ENCODE measurements around the gene AVEN.

DNA sequence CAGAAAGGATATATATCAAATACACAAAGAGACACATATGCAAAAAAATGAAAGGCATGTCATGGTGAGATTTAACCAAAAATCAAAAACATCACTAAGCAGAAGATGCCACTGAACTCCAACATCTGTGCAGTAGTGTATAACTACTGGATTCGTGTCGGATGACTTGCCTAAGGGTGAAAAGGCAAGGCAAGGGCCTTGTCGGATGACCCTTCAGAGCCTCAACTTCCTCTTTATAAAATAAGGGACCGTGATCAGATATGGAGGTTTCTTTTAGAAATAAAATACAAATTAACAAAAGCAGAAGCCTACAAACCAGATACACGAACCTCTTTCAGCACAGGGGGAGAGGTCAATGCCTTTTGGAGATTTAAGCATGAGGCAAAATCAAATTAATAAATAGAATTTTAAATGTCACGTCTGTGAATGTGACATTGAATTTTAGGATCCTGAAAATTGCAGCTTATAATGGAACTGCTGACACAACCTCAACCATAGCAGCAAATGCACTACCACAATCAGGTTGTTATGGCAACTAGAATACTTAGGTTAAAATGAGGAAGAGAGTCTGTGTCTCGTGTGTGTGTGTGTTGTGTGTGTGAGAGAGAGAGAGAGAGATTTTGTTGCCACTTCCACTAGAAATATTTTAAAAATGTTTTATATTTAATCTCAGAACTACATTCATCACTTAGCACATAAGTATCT lies 79.0 kb downstream of the AVEN start:
- TF ChIP-seq, protein P1, sequence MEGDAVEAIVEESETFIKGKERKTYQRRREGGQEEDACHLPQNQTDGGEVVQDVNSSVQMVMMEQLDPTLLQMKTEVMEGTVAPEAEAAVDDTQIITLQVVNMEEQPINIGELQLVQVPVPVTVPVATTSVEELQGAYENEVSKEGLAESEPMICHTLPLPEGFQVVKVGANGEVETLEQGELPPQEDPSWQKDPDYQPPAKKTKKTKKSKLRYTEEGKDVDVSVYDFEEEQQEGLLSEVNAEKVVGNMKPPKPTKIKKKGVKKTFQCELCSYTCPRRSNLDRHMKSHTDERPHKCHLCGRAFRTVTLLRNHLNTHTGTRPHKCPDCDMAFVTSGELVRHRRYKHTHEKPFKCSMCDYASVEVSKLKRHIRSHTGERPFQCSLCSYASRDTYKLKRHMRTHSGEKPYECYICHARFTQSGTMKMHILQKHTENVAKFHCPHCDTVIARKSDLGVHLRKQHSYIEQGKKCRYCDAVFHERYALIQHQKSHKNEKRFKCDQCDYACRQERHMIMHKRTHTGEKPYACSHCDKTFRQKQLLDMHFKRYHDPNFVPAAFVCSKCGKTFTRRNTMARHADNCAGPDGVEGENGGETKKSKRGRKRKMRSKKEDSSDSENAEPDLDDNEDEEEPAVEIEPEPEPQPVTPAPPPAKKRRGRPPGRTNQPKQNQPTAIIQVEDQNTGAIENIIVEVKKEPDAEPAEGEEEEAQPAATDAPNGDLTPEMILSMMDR (IDR thresholded peaks at IDR 0.05; ENCODE audit: low read length) = no peak
- no peak for TF ChIP-seq EZH2 (IDR thresholded peaks at IDR 0.05; ENCODE audit: borderline replicate concordance, low read length)

Measured in OCI-LY1 (cell line).